Measurements from ENCODE around the gene STK4. TPM values are rescaled to one million over a fixed set of nuclear protein-coding genes. Genes with fewer than 3 reads are reported as not detected.

Gene STK4
- total RNA-seq, 1 donor from 2014 or later, result 245 TPM

GRCh38 chr20:45097485-45098102 lies 131.3 kb downstream of the STK4 start:
- Mint-ChIP-seq H3K36me3 (ENCODE audit: low read depth) (no peaks in the 10 kb centered on the region), H3K4me1 (peaks cover 22% of the 10 kb centered on the region), H3K4me3 (peak overlapping the region; percentile 60), H3K27me3 (peaks cover 38% of the 10 kb centered on the region), H3K9me3 (no peaks in the 10 kb centered on the region), H3K27ac (no peak overlapping the region)
- intact Hi-C loops (cut with micrococcal nuclease), result loop anchor here (1.0 to 5.0 kb wide), 4 partner anchors 194 to 674 kb away; partner anchors contain the start of gene KCNK15
- ChIA-PET POLR2A (no interaction called here), CTCF (interaction anchor here (1.1 to 5.1 kb wide), 11 partner anchors 10 to 673 kb away, joined by 3 to 86 read pairs (median 5); no protein-coding TSS in a partner anchor)
- no peak for TF ChIP-seq CTCF (IDR thresholded peaks at IDR 0.05)
- DNase-seq (no peak), ATAC-seq (ENCODE audit: low read depth) (peak; percentile 58)

GRCh38 chr20:45098103-45098773 lies 131.9 kb downstream of the STK4 start:
- ChIA-PET CTCF (interaction anchor here (1.1 to 5.1 kb wide), 6 partner anchors 25 to 673 kb away, joined by 3 to 86 read pairs (median 16); no protein-coding TSS in a partner anchor), POLR2A (no interaction called here)
- no peak for ATAC-seq (ENCODE audit: low read depth)
- DNase-seq, result no peak
- H3K27me3 Mint-ChIP-seq, result peaks cover 38% of the 10 kb centered on the region
- H3K4me3 Mint-ChIP-seq, result no peak overlapping the region
- H3K27ac Mint-ChIP-seq, result no peak overlapping the region
- H3K36me3 Mint-ChIP-seq (ENCODE audit: low read depth), result no peaks in the 10 kb centered on the region
- intact Hi-C loops (cut with micrococcal nuclease), result loop anchor here (5.0 kb wide), 2 partner anchors 351 to 411 kb away; partner anchors contain the start of gene KCNK15
- no peaks in the 10 kb centered on the region for H3K9me3 Mint-ChIP-seq
- TF ChIP-seq CTCF (IDR thresholded peaks at IDR 0.05), result no peak
- H3K4me1 Mint-ChIP-seq, result peaks cover 22% of the 10 kb centered on the region

GRCh38 chr20:45100563-45101245 lies 134.4 kb downstream of the STK4 start, which contains the start of gene KCNS1:
KCNS1 (minus strand) TSS chr20:45101127; CDS start chr20:45099236, 1,891 bp downstream.
- CTCF ChIA-PET, result interaction anchor here (0.7 to 1.3 kb wide), 3 partner anchors 13 to 193 kb away, joined by 3 read pairs; no protein-coding TSS in a partner anchor
- H3K9me3 Mint-ChIP-seq, result no peaks in the 10 kb centered on the region
- ATAC-seq (ENCODE audit: low read depth) (no peak), DNase-seq (no peak)
- no peaks in the 10 kb centered on the region for H3K36me3 Mint-ChIP-seq (ENCODE audit: low read depth)
- H3K4me3 Mint-ChIP-seq, result no peak within 1 kb of the TSS
- peaks cover 21% of the 10 kb centered on the region for H3K4me1 Mint-ChIP-seq
- peaks cover 50% of the 10 kb centered on the region for H3K27me3 Mint-ChIP-seq
- no peak within 1 kb of the TSS for H3K27ac Mint-ChIP-seq
- POLR2A ChIA-PET, result no interaction called here
- intact Hi-C loops (cut with micrococcal nuclease), result no loop called here
- no peak for TF ChIP-seq CTCF (IDR thresholded peaks at IDR 0.05)

GRCh38 chr20:45101333-45101850 lies 135.1 kb downstream of the STK4 start:
- no peaks in the 10 kb centered on the region for H3K9me3 Mint-ChIP-seq
- peaks cover 17% of the 10 kb centered on the region for H3K4me1 Mint-ChIP-seq
- H3K27ac Mint-ChIP-seq, result no peak overlapping the region
- ChIA-PET POLR2A (no interaction called here), CTCF (interaction anchor here (1.3 kb wide), 1 partner anchor 193 kb away, joined by 3 read pairs; no protein-coding TSS in a partner anchor)
- intact Hi-C loops (cut with micrococcal nuclease), result no loop called here
- H3K36me3 Mint-ChIP-seq (ENCODE audit: low read depth), result no peaks in the 10 kb centered on the region
- DNase-seq (no peak), ATAC-seq (ENCODE audit: low read depth) (no peak)
- peaks cover 50% of the 10 kb centered on the region for H3K27me3 Mint-ChIP-seq
- no peak overlapping the region for H3K4me3 Mint-ChIP-seq
- TF ChIP-seq CTCF (IDR thresholded peaks at IDR 0.05), result no peak

All from activated B cell treated with CpG ODN at 0.5 μM for 24 hours (primary cell).